Measurements from ENCODE around the gene TRMT2B.
"Not testable (repeated sequence)": the region's sequence is repeated elsewhere in the genome, so short reads cannot be mapped to it uniquely, and the experiment has no call there.

The TRMT2B gene

DNA sequence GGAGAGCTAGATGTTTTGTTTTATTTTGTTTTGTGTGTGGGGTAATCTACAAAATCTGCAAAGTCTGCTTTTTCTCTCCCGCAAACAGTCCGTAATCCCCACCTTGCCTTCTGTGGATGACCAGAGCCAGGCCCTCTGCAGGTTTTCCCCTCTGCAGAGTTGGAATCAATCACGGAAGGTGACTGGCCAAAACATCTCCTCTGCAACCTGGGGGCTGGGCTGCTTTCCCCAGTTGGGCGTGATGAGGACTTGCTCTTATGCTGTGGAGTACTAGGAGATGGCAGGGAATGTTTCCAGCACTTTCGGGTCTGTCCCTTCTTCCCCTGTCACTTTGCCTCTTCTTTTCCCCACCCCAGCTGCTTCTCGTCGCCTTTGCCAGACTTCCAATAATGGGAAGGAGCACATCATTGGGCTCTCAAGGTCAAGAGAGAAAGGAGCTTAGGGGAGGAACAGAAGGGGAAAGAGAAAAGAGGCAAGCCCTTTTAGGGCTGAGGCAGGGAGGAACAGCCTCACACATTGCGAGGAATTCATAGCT, 27.9 kb upstream of the TRMT2B start:
- no peak overlapping the region for H3K4me3 ChIP-seq (ENCODE audit: low read depth, low read length)
- TF ChIP-seq, protein P1, sequence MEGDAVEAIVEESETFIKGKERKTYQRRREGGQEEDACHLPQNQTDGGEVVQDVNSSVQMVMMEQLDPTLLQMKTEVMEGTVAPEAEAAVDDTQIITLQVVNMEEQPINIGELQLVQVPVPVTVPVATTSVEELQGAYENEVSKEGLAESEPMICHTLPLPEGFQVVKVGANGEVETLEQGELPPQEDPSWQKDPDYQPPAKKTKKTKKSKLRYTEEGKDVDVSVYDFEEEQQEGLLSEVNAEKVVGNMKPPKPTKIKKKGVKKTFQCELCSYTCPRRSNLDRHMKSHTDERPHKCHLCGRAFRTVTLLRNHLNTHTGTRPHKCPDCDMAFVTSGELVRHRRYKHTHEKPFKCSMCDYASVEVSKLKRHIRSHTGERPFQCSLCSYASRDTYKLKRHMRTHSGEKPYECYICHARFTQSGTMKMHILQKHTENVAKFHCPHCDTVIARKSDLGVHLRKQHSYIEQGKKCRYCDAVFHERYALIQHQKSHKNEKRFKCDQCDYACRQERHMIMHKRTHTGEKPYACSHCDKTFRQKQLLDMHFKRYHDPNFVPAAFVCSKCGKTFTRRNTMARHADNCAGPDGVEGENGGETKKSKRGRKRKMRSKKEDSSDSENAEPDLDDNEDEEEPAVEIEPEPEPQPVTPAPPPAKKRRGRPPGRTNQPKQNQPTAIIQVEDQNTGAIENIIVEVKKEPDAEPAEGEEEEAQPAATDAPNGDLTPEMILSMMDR (IDR thresholded peaks at IDR 0.05; ENCODE audit: borderline replicate concordance, insufficient read depth, low read depth, low read length) = no peak

GRCh38 chrX:101078716-101079598, 27.0 kb upstream of the TRMT2B start, which contains the start of gene TMEM35A:
TSS of gene TMEM35A (plus strand) at chrX:101078879. CDS start at chrX:101079003, 124 bp downstream.
- H3K4me3 ChIP-seq (ENCODE audit: low read depth, low read length) = no peak within 1 kb of the TSS
- TF ChIP-seq, protein P1 (IDR thresholded peaks at IDR 0.05; ENCODE audit: borderline replicate concordance, insufficient read depth, low read depth, low read length) = no peak

GRCh38 chrX:101071582-101071981, 19.7 kb upstream of the TRMT2B start:
- H3K4me3 ChIP-seq (ENCODE audit: low read depth, low read length) = no peak overlapping the region
- TF ChIP-seq, protein P1 (IDR thresholded peaks at IDR 0.05; ENCODE audit: borderline replicate concordance, insufficient read depth, low read depth, low read length) = no peak

DNA sequence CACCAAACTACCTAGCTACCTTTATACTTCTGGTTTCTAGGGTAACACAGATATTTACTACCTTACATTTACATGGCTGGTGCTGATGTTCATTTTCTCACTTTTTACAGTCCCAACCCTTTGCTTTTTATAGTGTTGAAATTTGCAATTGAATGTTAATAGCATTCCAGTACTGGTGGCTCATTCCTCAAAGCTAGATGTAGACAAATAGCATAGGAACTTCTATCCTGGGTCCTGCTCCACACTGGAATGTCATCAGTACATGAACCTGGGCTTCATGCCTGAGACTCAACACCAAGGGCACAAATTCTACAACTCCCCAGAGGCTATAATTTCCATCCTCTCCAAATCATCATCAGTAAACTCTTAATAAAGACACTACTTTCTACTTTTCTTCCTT, 10.3 kb upstream of the TRMT2B start:
- H3K4me3 ChIP-seq (ENCODE audit: low read depth, low read length) = no peak overlapping the region
- TF ChIP-seq, protein P1 (IDR thresholded peaks at IDR 0.05; ENCODE audit: borderline replicate concordance, insufficient read depth, low read depth, low read length) = no peak

DNA sequence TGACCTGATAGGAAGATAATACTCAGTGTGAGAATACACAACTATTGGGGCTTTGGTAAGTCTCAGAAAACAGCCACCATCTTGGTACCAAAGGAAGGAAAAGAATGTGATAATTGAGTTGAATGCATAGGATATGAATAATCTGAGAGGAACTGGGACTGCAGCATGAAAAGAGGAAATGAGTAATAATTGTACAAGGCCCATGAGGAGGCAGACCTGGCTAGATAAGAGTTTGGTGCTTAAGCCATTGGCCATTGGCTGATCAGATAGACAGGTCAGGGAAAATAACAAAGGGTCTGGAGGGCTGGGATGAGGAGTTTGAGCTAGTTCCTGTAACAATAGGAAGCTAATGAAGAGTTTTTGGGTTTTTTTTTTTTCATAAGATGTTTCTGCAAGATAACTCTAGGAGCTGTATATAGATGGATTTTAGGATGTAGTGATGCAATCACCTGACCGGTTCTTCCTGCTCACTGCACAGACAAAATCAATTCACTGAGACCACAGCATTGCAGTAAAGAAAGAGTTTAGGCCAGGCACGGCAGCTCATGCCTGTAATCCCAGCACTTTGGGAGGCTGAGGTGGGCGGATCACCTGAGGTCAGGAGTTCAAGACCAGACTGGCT, 5.3 kb upstream of the TRMT2B start:
- H3K4me3 ChIP-seq (ENCODE audit: low read depth, low read length) = no peak overlapping the region
- TF ChIP-seq, protein P1 (IDR thresholded peaks at IDR 0.05; ENCODE audit: borderline replicate concordance, insufficient read depth, low read depth, low read length) = no peak

GRCh38 chrX:101056551-101056950, 4.6 kb upstream of the TRMT2B start:
- not testable (repeated sequence) for H3K4me3 ChIP-seq (ENCODE audit: low read depth, low read length)

GRCh38 chrX:101051153-101051548, 760 bp downstream of the TRMT2B start:
- TF ChIP-seq, protein P1 (IDR thresholded peaks at IDR 0.05; ENCODE audit: borderline replicate concordance, insufficient read depth, low read depth, low read length) = no peak

More at GRCh38 chrX:101051153-101051548, 760 bp downstream of the TRMT2B start:
- peak overlapping the region; percentile 72 for H3K4me3 ChIP-seq (ENCODE audit: low read depth, low read length)
